Pancreas (tissue), 10 donors: Measurements from ENCODE around the gene GYPE. TPM values are rescaled to one million over a fixed set of nuclear protein-coding genes. Genes with fewer than 3 reads are reported as not detected.
A peak's percentile ranks its signal among the peaks of the same experiment; 100 is the strongest.
"Not testable (repeated sequence)": the region's sequence is repeated elsewhere in the genome, so short reads cannot be mapped to it uniquely, and the experiment has no call there.

ENCODE experiments used
- ATAC-seq, 4 donors: fragments of 200-7000 bp; cut with Tn5 transposase; one replicate each; pipeline versions ENCODE4 v1.8.0 to v1.9.1; 2020; ENCODE audit warnings: mild to moderate bottlenecking in 4 of 4, moderate library complexity in 4 of 4
- DNase-seq, 6 donors: peaks; one replicate each; pipeline ENCODE4 v3.0.0-alpha.2; 2020
- FAIRE-seq: peaks from 2 replicates; lab custom pipeline; 2012; peaks lifted over from hg19 to GRCh38; lab: Jason Lieb, UNC
- H3K27ac ChIP-seq, 4 donors: fragments of 200-600 bp; sonication (generic); 1 replicate in 3 of 4; 2 replicates in 1 of 4; pipeline versions ENCODE4 v1.5.0 to v1.8.0; 2020
- H3K27me3 ChIP-seq, 4 donors: fragments of 200-600 bp; one replicate each; pipeline ENCODE4 v1.8.0; 2021
- H3K36me3 ChIP-seq, 3 donors: fragments of 200-600 bp; sonication (generic) in 1 of 3; one replicate each; pipeline versions ENCODE4 v1.5.0 to v1.8.0; 2020 to 2021
- H3K4me1 ChIP-seq, 3 donors: fragments of 200-600 bp; one replicate each; pipeline ENCODE4 v1.8.0; 2021
- H3K4me3 ChIP-seq, 4 donors: fragments of 200-600 bp; sonication (generic) in 2 of 4; one replicate each; pipeline versions ENCODE4 v1.5.0 to v1.8.0; 2020 to 2021
- H3K9me3 ChIP-seq, 4 donors: fragments of 200-600 bp; one replicate each; pipeline ENCODE4 v1.8.0; 2021
- WGBS, 2 donors: extraction: QIAGEN DNeasy Blood & Tissue Kit; methylation state at CpG; one replicate each; pipeline ENCODE4 v1.1.7; 2013; 5-methylcytosine and 5-hydroxymethylcytosine counted together
- intact Hi-C, 3 donors: fragments of 100-400 bp; cut with DNase I; formaldehyde crosslinking; loops; one replicate each; pipeline versions ENCODE4 v1.11.1 to v1.14.2; 2022
- polyA plus RNA-seq, 2 donors: library from polyadenylated mRNA; stranded (reverse); fragments of 200-250 nt; gene quantifications; one replicate each; pipeline ENCODE4 v1.2.3, GENCODE V29; 2013
- total RNA-seq, 6 donors: library from RNA; stranded (reverse); fragmentation: NEBNext Ultra II Directional in 4 of 6; extraction: Animal tissue kit (Norgen Biotek cat#: 25700) in 4 of 6; gene quantifications; one replicate each; pipeline versions ENCODE4 v1.2.1 to v1.2.4, GENCODE V29; 2021 to 2023
- TF ChIP-seq, protein P1 (sequence below), 4 donors: fragments of 200-600 bp; sonication (generic) in 3 of 4; IDR thresholded peaks; one replicate each; pipeline versions ENCODE4 v1.5.0 to v1.8.0; 2021; ENCODE audit warnings: antibody characterized with exemption in 4 of 4
- donor health status: healthy with polysubstance abuse.
- donor health status: DM: no; HTN: no; CAD: no; lungs with moderate emphysema.
- donor health status: DM: no; HTN: no; CAD: no.
- donor health status: control.
- donor health status: control.
- donor health status: Bipolar disorder and iron deficiency.
- donor health status: DM: yes; HTN: yes; CAD: no.
- donor health status: DM: no; HTN: no; CAD: no.
- donor health status: DM: no; HTN: no; CAD: no.
- donor health status: DM: yes; HTN: yes; CAD: no.

The GYPE gene
- total and polyA plus RNA-seq, 8 donors: 0.09 to 0.31 (median 0.15) TPM; not detected in 2

DNA sequence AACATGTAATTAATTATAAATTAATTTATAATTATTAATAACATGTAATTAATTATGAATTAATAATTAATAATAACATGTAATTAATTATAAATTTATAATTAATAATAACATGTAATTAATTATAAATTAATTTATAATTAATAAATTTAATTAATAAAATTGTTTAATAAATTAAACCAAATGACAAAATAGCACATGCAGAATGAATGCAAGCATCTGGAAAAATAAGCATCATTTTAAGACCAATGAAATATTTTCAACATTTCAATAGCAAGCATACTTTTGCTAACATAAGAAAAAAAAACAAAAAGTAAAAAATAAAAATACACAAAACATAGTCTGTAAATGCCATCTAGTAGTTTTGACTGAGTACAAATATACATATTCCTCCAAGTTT lies 21.8 kb downstream of the GYPE start:
- FAIRE-seq (no peak), DNase-seq (no peak), ATAC-seq (no peak)
- no peak overlapping the region for H3K27ac ChIP-seq
- intact Hi-C loops: no loop called here
- H3K27me3 ChIP-seq: no peaks in the 10 kb centered on the region
- no peaks in the 10 kb centered on the region for H3K4me1 ChIP-seq
- no peaks in the 10 kb centered on the region for H3K36me3 ChIP-seq
- TF ChIP-seq, protein P1, sequence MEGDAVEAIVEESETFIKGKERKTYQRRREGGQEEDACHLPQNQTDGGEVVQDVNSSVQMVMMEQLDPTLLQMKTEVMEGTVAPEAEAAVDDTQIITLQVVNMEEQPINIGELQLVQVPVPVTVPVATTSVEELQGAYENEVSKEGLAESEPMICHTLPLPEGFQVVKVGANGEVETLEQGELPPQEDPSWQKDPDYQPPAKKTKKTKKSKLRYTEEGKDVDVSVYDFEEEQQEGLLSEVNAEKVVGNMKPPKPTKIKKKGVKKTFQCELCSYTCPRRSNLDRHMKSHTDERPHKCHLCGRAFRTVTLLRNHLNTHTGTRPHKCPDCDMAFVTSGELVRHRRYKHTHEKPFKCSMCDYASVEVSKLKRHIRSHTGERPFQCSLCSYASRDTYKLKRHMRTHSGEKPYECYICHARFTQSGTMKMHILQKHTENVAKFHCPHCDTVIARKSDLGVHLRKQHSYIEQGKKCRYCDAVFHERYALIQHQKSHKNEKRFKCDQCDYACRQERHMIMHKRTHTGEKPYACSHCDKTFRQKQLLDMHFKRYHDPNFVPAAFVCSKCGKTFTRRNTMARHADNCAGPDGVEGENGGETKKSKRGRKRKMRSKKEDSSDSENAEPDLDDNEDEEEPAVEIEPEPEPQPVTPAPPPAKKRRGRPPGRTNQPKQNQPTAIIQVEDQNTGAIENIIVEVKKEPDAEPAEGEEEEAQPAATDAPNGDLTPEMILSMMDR (IDR thresholded peaks at IDR 0.05): no peak
- no peaks in the 10 kb centered on the region for H3K9me3 ChIP-seq
- no peak overlapping the region for H3K4me3 ChIP-seq

DNA sequence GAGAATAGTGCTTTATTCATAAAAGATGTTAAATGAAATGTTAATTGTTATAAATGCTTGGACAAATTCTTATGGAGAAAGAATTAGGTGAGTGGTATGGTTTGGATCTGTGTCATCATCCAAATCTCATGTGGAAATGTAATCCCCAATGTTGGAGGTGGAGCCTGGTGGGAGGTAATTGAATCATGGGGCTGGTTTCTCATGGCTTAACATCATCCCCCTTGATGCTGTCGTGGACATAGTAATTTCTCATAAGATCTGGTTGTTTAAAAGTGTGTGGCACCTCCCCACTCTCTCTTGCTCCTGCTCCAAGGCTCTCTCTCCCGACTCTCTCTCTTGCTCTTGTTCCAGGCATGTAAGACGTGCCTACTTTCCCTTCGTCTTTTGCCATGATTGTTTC lies 22.5 kb downstream of the GYPE start:
- no peak for FAIRE-seq
- Histone ChIP-seq H3K4me1 (no peaks in the 10 kb centered on the region), H3K4me3 (no peak overlapping the region), H3K9me3 (no peaks in the 10 kb centered on the region), H3K27ac (no peak overlapping the region), H3K27me3 (no peaks in the 10 kb centered on the region), H3K36me3 (no peaks in the 10 kb centered on the region)
- TF ChIP-seq, protein P1 (IDR thresholded peaks at IDR 0.05): no peak
- DNase-seq: no peak
- ATAC-seq: no peak
- WGBS, 2 donors: 59 to 80% methylated on average over 2 to 4 of the region's 4 CpGs
- intact Hi-C loops: no loop called here

DNA sequence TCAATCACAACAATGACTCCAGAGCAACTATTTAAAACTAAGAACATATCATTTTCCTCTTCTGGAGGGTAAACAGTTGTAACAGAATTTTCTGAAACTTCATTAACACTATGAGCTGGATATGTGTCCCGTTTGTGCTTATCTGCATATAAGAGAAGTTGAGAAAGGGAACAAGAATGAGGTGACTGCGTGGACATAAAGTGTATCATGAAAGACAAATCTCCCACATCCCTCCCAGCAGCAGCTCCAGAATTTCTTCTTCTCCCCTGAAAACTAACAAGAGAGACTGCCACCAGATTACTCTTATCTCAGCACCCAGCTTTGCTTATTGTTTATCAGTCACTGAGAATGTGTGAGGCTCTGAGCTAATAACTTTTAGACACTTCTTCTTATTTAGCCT lies 25.8 kb downstream of the GYPE start:
- H3K36me3 ChIP-seq, H3K27ac ChIP-seq, DNase-seq, H3K27me3 ChIP-seq, H3K4me3 ChIP-seq, H3K4me1 ChIP-seq, ATAC-seq, FAIRE-seq, intact Hi-C loops, H3K9me3 ChIP-seq: not testable (repeated sequence)
- WGBS, 2 donors: 38 to 66% methylated on average over 2 of the region's 2 CpGs

DNA sequence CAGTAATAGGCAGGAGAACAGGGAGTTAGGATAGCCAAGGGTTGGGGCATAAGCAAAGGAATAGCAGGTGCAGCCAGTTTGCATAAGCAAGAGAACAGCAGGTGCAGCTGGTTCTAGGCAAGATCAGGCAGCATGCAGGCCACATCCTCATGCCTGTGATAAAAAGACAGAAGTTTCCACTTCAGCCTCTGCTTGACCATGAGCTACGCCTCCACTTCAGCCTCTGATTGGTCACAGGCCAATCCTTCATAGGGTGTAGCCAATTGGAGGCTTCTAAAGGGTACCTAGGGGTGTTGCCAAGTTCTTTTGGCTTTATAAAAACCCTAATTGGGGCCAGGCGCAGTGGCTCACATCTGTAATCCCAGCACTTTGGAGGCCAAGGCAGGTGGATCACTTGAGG lies 30.0 kb downstream of the GYPE start:
- H3K4me1 ChIP-seq, H3K27ac ChIP-seq, H3K27me3 ChIP-seq, ATAC-seq, FAIRE-seq, H3K36me3 ChIP-seq, intact Hi-C loops, DNase-seq, H3K9me3 ChIP-seq, H3K4me3 ChIP-seq: not testable (repeated sequence)
- WGBS, 2 donors: 92 to 100% methylated on average over 2 of the region's 2 CpGs

DNA sequence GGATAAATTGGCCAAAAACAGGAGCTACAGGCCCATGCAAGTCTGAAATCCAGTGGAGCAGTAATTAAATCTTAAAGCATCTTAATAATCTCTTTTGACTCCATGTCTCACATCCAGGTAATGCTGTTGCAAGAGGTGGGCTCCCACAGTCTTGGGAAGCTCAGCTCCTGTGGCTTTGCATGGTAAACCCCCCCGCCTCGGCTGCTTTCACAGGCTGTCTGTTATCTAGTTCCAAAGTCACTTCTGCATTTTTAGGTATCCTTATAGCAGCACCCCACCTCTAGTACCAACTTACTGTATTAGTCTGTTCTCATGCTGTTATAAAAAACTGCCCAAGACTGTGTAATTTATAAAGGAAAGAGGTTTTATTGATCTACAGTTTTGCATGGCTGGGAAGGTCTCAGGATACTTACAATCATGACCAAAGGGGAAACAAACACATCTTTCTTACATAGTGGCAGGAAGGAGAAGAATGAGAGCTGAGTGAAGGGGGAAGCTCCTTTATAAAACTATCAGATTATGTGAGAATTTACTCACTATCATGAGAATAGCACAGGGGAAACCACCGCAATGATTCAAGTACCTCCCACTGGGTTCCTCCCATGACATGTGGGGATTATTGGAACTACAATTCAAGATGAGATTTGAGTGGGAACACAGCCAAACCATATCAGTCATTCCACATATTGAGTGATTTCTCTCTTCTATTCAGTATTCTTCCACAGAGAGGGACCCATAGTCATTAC lies 34.7 kb downstream of the GYPE start:
- H3K4me3 ChIP-seq, H3K9me3 ChIP-seq, H3K4me1 ChIP-seq, FAIRE-seq, H3K36me3 ChIP-seq, intact Hi-C loops, H3K27ac ChIP-seq, ATAC-seq, H3K27me3 ChIP-seq, DNase-seq: not testable (repeated sequence)
- WGBS, 2 donors: 0 to 85% methylated on average over 2 of the region's 3 CpGs

DNA sequence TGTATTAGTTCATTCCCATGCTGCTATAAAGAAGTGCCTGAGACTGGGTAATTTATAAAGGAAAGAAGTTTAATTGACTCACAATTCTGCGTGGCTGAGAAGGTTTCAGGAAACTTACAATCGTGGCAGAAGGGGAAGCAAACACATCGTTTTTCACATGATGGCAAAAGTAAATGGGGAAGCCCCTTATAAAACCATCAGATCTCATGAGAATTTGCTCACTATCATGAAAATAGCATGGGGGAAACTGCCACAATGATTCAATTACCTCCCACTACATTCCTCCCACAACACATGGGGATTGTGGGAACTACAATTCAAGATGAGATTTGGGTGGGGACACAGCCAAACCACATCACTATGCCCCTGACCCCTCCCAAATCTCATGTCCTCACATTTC lies 35.4 kb downstream of the GYPE start:
- intact Hi-C loops, FAIRE-seq, H3K36me3 ChIP-seq, H3K4me1 ChIP-seq, H3K4me3 ChIP-seq, H3K9me3 ChIP-seq, DNase-seq, H3K27me3 ChIP-seq, ATAC-seq, H3K27ac ChIP-seq: not testable (repeated sequence)
- 59% methylated on average over 3 of the region's 3 CpGs; no CpG with 5 or more reads in 1 of the 2 donors for WGBS, 2 donors

DNA sequence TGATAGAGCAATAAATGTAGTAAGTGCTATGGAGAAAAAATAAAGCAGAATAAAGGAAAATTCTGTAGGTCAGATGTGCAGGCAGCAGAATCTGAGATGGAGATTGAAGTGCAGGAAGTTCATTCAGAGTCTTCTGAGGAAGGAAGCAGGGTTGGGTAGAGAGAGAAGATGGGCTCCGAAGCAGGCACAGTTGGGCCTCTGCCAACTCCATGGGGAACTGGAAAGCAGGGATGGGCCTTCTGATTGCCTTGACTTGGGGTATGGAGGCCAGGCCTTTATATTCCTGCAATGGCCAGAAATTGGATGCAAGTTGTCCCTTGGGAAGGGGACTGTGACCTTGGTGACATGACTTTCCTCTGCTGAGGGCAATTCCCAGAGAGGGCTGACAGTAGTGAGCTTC lies 42.6 kb downstream of the GYPE start:
- H3K9me3 ChIP-seq, H3K27ac ChIP-seq, H3K36me3 ChIP-seq, intact Hi-C loops, H3K4me3 ChIP-seq, H3K4me1 ChIP-seq, ATAC-seq, FAIRE-seq, H3K27me3 ChIP-seq: not testable (repeated sequence)
- peak in 1 of 6 donors; percentile 14 for DNase-seq
- 63 to 75% methylated on average over 1 of the region's 1 CpG for WGBS, 2 donors
